Suprapubic skin (tissue), 4 donors: ENCODE measurements around the gene GNB2. TPM values are rescaled to one million over a fixed set of nuclear protein-coding genes. Genes with fewer than 3 reads are reported as not detected.

ENCODE experiments used
- DNase-seq, 2 donors: peaks; one replicate each; pipeline ENCODE4 v3.0.0-alpha.2; 2019; ENCODE audit warnings: low spot score in 2 of 2
- H3K27ac ChIP-seq: fragments of 200-600 bp; sonication (generic); one replicate; pipeline ENCODE4 v1.5.1; 2019
- H3K27me3 ChIP-seq: fragments of 200-600 bp; sonication (generic); one replicate; pipeline ENCODE4 v1.5.1; 2019
- H3K36me3 ChIP-seq: fragments of 200-600 bp; sonication (generic); one replicate; pipeline ENCODE4 v1.5.1; 2019
- H3K4me1 ChIP-seq: fragments of 200-600 bp; sonication (generic); one replicate; pipeline ENCODE4 v1.5.1; 2019
- H3K4me3 ChIP-seq: fragments of 200-600 bp; sonication (generic); one replicate; pipeline ENCODE4 v1.5.1; 2019; ENCODE audit warnings: mild to moderate bottlenecking
- H3K9me3 ChIP-seq: fragments of 200-600 bp; sonication (generic); one replicate; pipeline ENCODE4 v1.5.1; 2019
- CTCF ChIP-seq, 2 donors: fragments of 200-600 bp in 1 of 2; fragments of 450-650 bp in 1 of 2; sonication (generic) in 1 of 2; IDR thresholded peaks; one replicate each; pipeline ENCODE4 v1.5.1; 2016 to 2019; ENCODE audit warnings: antibody characterized with exemption in 2 of 2, mild to moderate bottlenecking in 1 of 2, moderate library complexity in 1 of 2
- EP300 ChIP-seq: sonication (generic); formaldehyde crosslinking; IDR thresholded peaks from one replicate; pipeline ENCODE4 v1.6.1; 2017; ENCODE audit warnings: antibody characterized with exemption
- POLR2A ChIP-seq, 2 donors: fragments of 450-650 bp; IDR thresholded peaks; one replicate each; pipeline ENCODE4 v1.6.1; 2017; ENCODE audit warnings: antibody characterized with exemption in 2 of 2, mild to moderate bottlenecking in 2 of 2, moderate library complexity in 2 of 2
- POLR2AphosphoS5 ChIP-seq, 3 donors: sonication (generic); formaldehyde crosslinking; IDR thresholded peaks; one replicate each; pipeline ENCODE4 v1.6.1; 2017; ENCODE audit warnings: antibody characterized with exemption in 3 of 3
- WGBS: methylation state at CpG from one replicate; pipeline ENCODE4 v1.1.5; 2018; 5-methylcytosine and 5-hydroxymethylcytosine counted together
- total RNA-seq, 4 donors: library from RNA; depleted of rRNA; stranded (reverse); fragments of >200 nt; gene quantifications; one replicate each; pipeline ENCODE4 v1.1.0, GENCODE V29; 2016

GNB2 gene
- total RNA-seq, 4 donors from 2014 or later, result 228 to 311 (median 300) TPM

- H3K27ac ChIP-seq, result no peak overlapping the region
- WGBS, result 52% methylated on average over 8 of the region's 8 CpGs
- DNase-seq, result no peak
- H3K9me3 ChIP-seq, result no peaks in the 10 kb centered on the region
- no peaks in the 10 kb centered on the region for H3K36me3 ChIP-seq
- no peak for TF ChIP-seq POLR2A (IDR thresholded peaks at IDR 0.05)
- no peak for TF ChIP-seq EP300
- no peak for TF ChIP-seq POLR2AphosphoS5 (IDR thresholded peaks at IDR 0.05)
- TF ChIP-seq CTCF (IDR thresholded peaks at IDR 0.05), result no peak
- no peak overlapping the region for H3K4me3 ChIP-seq
- H3K27me3 ChIP-seq, result peaks cover 36% of the 10 kb centered on the region
- peaks cover 13% of the 10 kb centered on the region for H3K4me1 ChIP-seq
Observed at GRCh38 chr7:100719523-100720278, 46.2 kb downstream of the GNB2 start.

- Histone ChIP-seq H3K27me3 (peaks cover 36% of the 10 kb centered on the region), H3K36me3 (no peaks in the 10 kb centered on the region), H3K27ac (no peak within 1 kb of the TSS), H3K4me1 (peaks cover 16% of the 10 kb centered on the region), H3K9me3 (no peaks in the 10 kb centered on the region), H3K4me3 (peak within 1 kb of the TSS; percentile 28)
- WGBS, result 3% methylated on average over 14 of the region's 21 CpGs
- no peak for TF ChIP-seq POLR2A (IDR thresholded peaks at IDR 0.05)
- no peak for TF ChIP-seq POLR2AphosphoS5 (IDR thresholded peaks at IDR 0.05)
- TF ChIP-seq CTCF (IDR thresholded peaks at IDR 0.05), result no peak
- no peak for TF ChIP-seq EP300
- no peak for DNase-seq
Observed at GRCh38 chr7:100720279-100720670, 46.7 kb downstream of the GNB2 start, which contains the start of gene EPO. EPO (plus strand) TSS chr7:100720468; CDS start chr7:100720981, 513 bp downstream.

GRCh38 chr7:100720671-100721504 lies 47.3 kb downstream of the GNB2 start:
- Histone ChIP-seq H3K27me3 (peaks cover 36% of the 10 kb centered on the region), H3K27ac (no peak overlapping the region), H3K9me3 (no peaks in the 10 kb centered on the region), H3K4me3 (peak overlapping the region; percentile 28), H3K4me1 (peaks cover 22% of the 10 kb centered on the region), H3K36me3 (no peaks in the 10 kb centered on the region)
- no peak for TF ChIP-seq CTCF (IDR thresholded peaks at IDR 0.05)
- TF ChIP-seq POLR2A (IDR thresholded peaks at IDR 0.05), result no peak
- no peak for TF ChIP-seq EP300
- TF ChIP-seq POLR2AphosphoS5 (IDR thresholded peaks at IDR 0.05), result no peak
- DNase-seq, result no peak
- WGBS, result 17% methylated on average over 11 of the region's 56 CpGs

- DNase-seq, result no peak
- H3K36me3 ChIP-seq, result no peaks in the 10 kb centered on the region
- H3K27ac ChIP-seq, result no peak overlapping the region
- no peaks in the 10 kb centered on the region for H3K9me3 ChIP-seq
- H3K27me3 ChIP-seq, result peaks cover 36% of the 10 kb centered on the region
- 81% methylated on average over 8 of the region's 8 CpGs for WGBS
- TF ChIP-seq POLR2A (IDR thresholded peaks at IDR 0.05) (no peak), POLR2AphosphoS5 (IDR thresholded peaks at IDR 0.05) (no peak), CTCF (IDR thresholded peaks at IDR 0.05) (no peak), EP300 (no peak)
- peaks cover 22% of the 10 kb centered on the region for H3K4me1 ChIP-seq
- no peak overlapping the region for H3K4me3 ChIP-seq
Observed at GRCh38 chr7:100721505-100721812, 47.9 kb downstream of the GNB2 start.
